H4 (cell line): ENCODE data around the gene KLB. TPM values are rescaled to one million over a fixed set of nuclear protein-coding genes. Genes with fewer than 3 reads are reported as not detected.
"Not testable (repeated sequence)": the region's sequence is repeated elsewhere in the genome, so short reads cannot be mapped to it uniquely, and the experiment has no call there.

Experiments
- DNase-seq: peaks from one replicate; pipeline ENCODE4 v3.0.0-alpha.2; 2015; ENCODE audit warnings: low spot score
- total RNA-seq: library from RNA; depleted of rRNA; stranded (reverse); fragments of >200 nt; shearing (Covaris generic); gene quantifications from 2 replicates; pipeline ENCODE4 v1.2.3, GENCODE V29; 2014; rRNA removed

The KLB gene
- total RNA-seq, result not detected in 2 replicates

GRCh38 chr4:39406763-39407583 is at the start of gene KLB:
TSS of gene KLB (plus strand) at chr4:39406930. CDS start at chr4:39406950, 20 bp downstream.
- no peak for DNase-seq

- DNase-seq, result no peak
Observed at GRCh38 chr4:39357002-39357401, 49.7 kb upstream of the KLB start.

- DNase-seq, result not testable (repeated sequence)
Observed at GRCh38 chr4:39360611-39361010, 46.1 kb upstream of the KLB start.

GRCh38 chr4:39362827-39363226 is 43.9 kb upstream of the KLB start:
- no peak for DNase-seq

DNA sequence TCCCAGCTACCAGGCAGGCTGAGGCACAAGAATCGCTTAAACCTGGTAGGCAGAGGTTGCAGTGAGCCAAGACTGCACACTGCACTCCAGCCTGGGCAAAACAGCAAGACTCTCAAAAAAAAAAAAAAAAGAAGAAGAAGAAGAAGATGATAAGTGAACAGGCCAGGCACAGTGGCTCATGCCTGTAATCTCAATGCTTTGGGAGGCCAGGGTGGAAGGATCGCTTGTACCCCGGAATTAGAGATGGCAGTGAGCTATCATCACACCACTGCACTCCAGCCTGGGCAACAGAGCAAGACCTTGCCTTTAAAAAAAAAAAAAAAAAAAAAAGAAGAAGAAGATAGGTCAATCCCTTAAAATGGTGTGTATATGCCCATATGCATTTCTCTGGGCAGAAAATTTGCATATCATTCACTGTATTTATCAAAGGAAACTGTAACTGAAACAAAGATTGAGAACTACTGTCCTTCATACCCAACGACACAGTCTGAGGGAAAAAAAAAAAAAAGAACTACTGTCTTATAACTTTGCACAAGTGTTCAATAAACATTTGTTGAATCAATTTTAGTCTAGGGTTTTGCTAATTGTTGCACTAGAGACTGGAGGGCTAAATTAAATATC is 42.8 kb upstream of the KLB start:
- no peak for DNase-seq

GRCh38 chr4:39365360-39365759 is 41.4 kb upstream of the KLB start:
- DNase-seq, result no peak

GRCh38 chr4:39365830-39366771 is 40.6 kb upstream of the KLB start, which contains the start of gene RFC1:
TSS of gene RFC1 (minus strand) at chr4:39366362. CDS start at chr4:39366241, 121 bp downstream.
- DNase-seq, result peak; percentile 92

- DNase-seq, result no peak
Observed at GRCh38 chr4:39367166-39367565, 39.6 kb upstream of the KLB start.

DNA sequence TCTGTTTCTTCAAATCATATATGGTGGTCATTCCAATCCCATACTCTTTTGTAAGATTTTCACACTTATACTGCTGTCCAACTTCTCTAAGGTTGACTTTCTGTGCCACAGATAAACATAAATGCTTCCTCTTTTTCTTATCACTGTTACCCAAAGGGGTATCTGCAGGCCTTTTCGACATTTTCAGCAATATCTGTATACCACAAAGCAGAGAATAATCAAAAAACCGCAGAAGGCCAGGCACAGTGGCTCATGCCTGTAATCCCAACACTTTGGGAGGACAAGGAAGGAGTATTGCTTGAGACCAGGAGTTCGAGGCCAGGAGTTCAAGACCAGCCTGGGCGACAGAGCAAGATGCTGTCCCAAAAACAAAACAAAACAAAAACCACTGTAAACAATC is 37.4 kb upstream of the KLB start:
- no peak for DNase-seq

DNA sequence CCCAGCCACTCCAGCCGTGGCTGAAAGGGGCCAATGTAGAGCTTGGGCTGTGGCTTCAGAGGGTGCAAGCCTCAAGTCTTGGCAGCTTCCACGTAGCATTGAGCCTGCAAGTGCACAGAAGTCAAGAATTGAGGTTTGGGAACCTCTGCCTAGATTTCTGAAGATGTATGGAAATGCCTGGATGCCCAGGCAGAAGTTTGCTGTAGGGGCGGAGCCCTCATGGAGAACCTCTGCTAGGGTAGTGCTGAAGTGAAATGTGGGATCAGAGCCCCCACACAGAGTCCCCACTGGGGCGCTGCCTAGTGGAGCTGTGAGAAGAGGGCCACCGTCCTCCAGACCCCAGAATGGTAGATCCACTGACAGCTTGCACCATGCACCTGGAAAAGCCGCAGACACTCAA is 35.5 kb upstream of the KLB start:
- DNase-seq, result not testable (repeated sequence)

DNA sequence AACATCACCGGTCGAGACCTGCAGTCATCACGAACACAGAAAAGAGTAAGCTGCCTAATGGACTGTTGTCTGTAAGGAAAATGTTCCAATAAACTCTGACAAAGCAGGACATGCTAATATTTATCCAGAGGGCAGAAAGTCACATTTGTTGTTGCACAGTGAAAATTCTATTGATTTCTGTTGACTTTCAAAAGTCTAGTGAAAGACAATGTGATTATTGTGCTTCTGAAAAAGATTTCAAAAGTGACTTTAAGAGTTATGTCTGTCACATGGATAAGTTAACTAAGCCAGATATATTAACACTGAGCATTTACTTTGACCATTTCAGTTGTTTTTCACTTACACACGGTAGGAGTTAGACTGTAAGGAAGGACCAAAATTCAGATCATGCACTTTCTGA is 31.3 kb upstream of the KLB start:
- no peak for DNase-seq

DNA sequence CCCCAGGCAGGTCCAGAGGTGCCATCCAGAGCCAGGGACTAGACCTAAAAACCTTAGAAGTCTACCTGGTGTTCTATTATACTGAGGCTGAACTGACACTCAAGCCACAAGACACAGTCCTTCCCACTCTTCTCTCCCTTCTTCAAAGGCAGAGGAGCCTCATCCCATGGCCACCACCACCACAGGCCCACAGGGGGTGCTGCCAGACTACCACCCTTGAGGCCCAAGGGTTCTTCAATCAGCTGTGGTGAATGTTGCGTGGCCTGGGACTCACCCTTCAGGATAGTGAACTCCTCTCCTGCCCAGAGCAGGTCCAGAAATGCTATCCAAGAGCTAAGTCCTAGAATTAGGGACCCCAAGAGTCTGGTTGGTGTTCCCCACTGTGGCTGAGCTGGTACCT is 23.0 kb upstream of the KLB start:
- no peak for DNase-seq

DNA sequence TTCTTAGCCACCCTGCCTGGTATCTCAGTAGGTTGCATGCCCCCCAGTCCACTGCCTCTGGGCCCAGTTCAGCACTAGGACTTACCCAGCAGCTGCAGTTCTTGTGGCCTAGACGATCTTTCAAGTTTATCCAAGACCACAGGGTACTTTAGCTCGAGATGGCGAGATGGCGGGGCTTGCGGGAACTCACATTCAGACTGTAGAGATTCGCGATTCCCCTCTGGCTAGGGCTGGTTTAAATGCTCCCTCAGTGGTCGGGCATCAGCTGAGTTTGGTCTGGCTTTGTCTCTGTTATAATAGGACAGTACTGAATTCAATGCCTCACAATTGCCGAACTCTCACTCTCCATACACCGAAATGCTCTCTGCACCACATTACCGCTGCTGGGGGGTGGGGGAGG is 22.2 kb upstream of the KLB start:
- DNase-seq, result no peak

DNA sequence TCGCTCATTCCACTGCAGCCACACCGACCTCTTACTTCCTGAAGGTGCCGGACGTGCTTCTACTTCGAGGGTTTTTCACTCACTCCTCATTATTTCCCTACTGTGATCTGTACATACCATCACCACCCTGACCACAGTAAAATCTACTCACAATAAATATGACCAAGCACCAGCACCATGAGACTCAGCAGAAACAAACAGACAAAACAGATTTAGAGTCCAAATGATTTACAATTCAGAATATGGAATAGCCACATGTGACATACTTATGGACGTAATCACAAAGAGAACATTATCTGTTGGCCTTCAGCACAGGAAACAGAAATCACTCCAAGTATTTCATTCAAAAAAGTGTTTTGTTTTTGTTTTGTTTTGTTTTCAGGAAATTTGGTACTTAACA is 16.1 kb upstream of the KLB start:
- no peak for DNase-seq

DNA sequence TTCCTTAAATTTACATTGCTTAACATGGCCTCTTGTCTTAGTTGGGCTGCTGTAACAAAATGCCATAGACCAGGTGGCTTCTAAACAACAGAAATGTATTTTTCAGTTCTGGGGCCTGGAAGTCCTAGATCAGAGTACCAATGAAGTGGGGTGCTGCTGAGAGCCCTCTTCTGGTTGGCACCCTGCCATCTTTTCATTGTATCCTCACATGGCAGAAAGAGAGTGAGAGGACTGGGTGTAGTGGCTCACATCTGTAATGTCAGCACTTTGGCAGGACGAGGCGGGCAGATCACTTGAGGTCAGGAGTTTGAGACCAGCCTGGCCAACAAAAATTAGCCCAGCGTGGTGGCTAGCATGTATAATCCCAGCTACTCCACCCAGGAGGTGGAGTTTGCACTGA is 12.0 kb upstream of the KLB start:
- no peak for DNase-seq

DNA sequence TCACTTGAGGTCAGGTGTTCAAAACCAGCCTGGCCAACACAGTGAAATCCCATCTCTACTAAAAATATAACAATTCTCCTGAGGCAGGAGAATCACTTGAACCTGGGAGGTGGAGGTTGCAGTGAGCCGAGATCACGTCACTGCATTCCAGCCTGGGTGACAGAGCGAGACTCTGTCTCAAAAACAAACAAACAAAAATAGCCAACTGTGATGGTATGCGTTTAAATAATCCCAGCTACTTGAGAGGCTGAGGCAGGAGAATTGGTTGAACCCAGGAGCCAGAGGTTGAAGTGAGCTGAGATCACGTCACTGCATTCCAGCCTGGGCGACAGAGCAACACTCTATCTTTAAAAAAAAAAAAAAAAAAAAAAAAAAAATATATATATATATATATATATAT is 5.1 kb upstream of the KLB start:
- not testable (repeated sequence) for DNase-seq

DNA sequence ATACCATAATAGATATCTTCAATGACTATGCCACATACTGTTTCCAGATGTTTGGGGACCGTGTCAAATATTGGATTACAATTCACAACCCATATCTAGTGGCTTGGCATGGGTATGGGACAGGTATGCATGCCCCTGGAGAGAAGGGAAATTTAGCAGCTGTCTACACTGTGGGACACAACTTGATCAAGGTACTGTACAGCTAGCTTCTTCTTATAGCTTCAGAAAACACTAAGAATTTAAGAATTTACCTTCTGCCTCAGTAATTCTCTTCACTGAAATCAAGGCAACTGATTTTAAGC is 805 bp downstream of the KLB start:
- DNase-seq, result no peak

- no peak for DNase-seq
Observed at GRCh38 chr4:39410415-39410814, 3.7 kb downstream of the KLB start.

- DNase-seq, result not testable (repeated sequence)
Observed at GRCh38 chr4:39411561-39411960, 4.8 kb downstream of the KLB start.

DNA sequence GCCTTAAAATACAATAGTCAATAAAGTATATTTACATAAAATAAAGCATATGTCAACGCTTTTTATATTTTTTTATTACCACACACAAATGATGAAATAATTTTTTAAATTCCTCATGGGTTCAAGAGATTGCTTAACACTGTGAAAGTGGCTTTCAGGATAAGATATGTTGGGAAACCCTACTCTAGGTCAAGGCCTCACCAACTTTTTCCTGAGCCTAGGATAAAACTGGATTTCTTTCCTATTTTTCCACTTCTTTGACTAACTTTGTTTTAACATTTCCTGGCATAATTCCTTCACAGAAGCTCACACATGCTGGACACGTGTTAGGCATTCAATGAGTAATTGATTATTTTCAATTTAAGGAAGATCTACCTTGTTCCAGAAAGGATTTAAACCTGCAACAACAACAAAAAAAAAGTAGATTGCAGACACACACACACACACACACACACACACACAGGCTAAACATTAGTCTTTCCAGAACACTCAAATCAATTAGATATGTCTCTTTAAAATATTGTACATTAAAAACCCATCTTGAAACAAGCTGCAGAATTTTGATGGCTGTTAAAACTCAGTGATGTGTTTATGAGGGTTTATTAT is 9.1 kb downstream of the KLB start:
- no peak for DNase-seq

GRCh38 chr4:39422247-39422646 is 15.5 kb downstream of the KLB start:
- no peak for DNase-seq

DNA sequence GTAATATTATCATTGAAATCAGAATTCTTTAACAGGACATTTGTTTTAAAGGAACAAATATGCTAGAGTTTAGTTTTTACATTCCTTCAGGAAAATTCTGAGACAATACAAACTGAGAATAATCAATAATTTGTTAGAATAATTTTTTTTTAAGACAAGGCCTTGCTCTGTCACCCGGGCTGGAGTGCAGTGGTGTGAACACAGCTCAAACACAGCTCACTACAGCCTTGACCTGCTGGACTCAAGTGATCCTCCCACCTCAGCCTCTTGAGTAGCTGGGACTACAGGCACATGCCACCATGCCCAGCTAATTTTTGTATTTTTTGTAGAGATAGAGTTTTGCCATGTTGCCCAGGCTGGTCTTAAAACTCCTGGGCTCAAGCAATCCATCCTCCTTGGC is 18.6 kb downstream of the KLB start:
- DNase-seq, result not testable (repeated sequence)
